ENCODE results near the gene RBBP4. TPM values are rescaled to one million over a fixed set of nuclear protein-coding genes. Genes with fewer than 3 reads are reported as not detected.

The RBBP4 gene
- total and polyA plus RNA-seq, 2 donors (not counting 1 experiment from before 2014, with no cell fraction given) = 69.9 to 204 TPM

DNA sequence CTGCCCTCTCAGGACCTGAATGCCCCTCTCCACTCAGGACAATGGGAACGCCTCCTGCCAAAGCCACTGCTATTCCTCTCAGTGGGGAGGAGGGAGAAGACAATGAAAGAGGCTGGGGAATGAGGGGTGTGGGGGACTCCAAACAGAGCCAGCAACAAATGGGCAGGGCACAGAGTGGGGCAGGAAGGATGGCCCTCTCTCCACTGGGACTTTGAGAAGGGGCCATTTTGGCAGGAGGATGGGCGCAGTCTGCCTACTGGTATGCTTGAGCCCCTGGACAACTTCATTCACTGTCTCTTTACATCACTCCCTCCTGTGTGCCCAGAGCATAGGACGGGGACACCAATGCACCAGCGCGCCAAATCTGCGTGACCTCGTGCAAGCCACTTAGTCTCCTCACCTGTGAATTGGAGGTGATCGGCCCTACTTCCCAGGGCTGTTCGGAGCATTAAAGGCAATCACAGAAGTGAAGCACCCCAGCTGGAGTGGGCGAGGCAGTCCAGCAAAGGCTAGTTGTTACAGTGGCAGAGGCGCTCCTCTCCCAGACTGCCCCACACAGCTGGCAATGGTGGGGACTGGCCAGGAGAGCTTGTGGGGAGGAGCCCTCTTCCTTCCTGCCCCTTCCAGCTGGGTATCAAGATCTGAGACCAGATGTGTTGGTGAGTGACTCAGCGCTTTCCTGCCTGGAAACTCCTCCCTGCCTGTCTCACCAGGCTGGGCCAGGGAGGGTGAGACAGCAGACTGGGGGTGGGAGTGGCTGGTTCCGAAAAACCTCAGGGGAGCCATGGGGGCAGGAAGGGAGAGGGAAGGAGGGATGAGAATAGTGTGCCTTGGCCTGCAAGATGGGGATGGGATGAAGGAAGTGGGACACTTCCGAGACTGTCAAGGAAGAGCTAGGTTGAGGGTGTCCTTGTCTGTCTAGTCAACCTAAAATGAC lies 73.9 kb downstream of the RBBP4 start:
- no peak for DNase-seq
- no peaks in the 10 kb centered on the region for H3K36me3 ChIP-seq (replicated peaks in 1 of 2; ENCODE audit: control extremely low read depth in 1 of 2, control insufficient read depth in 1 of 2, extremely low read depth in 1 of 2, insufficient read depth in 2 of 2, low read length in 1 of 2)
- Mint-ChIP-seq H3K27me3 (peaks cover 38% of the 10 kb centered on the region), H3K27ac (no peak overlapping the region), H3K4me3 (no peak overlapping the region), H3K4me1 (no peaks in the 10 kb centered on the region), H3K9me3 (ENCODE audit: insufficient read depth) (no peaks in the 10 kb centered on the region)
- ChIA-PET POLR2A (no interaction called here), CTCF (interaction anchor here (2.3 kb wide), 1 partner anchor 13 kb away, joined by 10 read pairs; no protein-coding TSS in a partner anchor)
- no peaks in the 10 kb centered on the region for H3K79me2 ChIP-seq (ENCODE audit: control insufficient read depth, insufficient read depth, low read length)
- H3K4me3 ChIP-seq (ENCODE audit: control extremely low read depth in 1 of 5, extremely low read depth in 1 of 5, insufficient read depth in 1 of 5, low read depth in 2 of 5, low read length in 4 of 5) = no peak overlapping the region
- intact Hi-C loops (cut with micrococcal nuclease) = no loop called here
- H3K9ac ChIP-seq (ENCODE audit: low read length) = no peak overlapping the region
- H3K27ac ChIP-seq (ENCODE audit: low read length in 2 of 2) = no peak overlapping the region
- no peak for TF ChIP-seq EZH2 (IDR thresholded peaks at IDR 0.05; ENCODE audit: borderline replicate concordance, insufficient read depth, low read depth, low read length, poor library complexity, severe bottlenecking)
- TF ChIP-seq, protein P1, sequence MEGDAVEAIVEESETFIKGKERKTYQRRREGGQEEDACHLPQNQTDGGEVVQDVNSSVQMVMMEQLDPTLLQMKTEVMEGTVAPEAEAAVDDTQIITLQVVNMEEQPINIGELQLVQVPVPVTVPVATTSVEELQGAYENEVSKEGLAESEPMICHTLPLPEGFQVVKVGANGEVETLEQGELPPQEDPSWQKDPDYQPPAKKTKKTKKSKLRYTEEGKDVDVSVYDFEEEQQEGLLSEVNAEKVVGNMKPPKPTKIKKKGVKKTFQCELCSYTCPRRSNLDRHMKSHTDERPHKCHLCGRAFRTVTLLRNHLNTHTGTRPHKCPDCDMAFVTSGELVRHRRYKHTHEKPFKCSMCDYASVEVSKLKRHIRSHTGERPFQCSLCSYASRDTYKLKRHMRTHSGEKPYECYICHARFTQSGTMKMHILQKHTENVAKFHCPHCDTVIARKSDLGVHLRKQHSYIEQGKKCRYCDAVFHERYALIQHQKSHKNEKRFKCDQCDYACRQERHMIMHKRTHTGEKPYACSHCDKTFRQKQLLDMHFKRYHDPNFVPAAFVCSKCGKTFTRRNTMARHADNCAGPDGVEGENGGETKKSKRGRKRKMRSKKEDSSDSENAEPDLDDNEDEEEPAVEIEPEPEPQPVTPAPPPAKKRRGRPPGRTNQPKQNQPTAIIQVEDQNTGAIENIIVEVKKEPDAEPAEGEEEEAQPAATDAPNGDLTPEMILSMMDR (IDR thresholded peaks at IDR 0.05) = no peak
- no peak overlapping the region for H3K4me2 ChIP-seq (replicated peaks; ENCODE audit: low read depth, low read length, poor library complexity, severe bottlenecking)
- H3K4me1 ChIP-seq (ENCODE audit: control insufficient read depth in 2 of 2, insufficient read depth in 2 of 2, low read length in 2 of 2) = no peaks in the 10 kb centered on the region
- ATAC-seq (ENCODE audit: low read depth) = no peak
- no peak overlapping the region for H2AFZ ChIP-seq (ENCODE audit: insufficient read depth, low read depth, low read length, poor library complexity, severe bottlenecking)
- H3K9me3 ChIP-seq (ENCODE audit: control extremely low read depth in 1 of 3, control insufficient read depth in 2 of 3, insufficient read depth in 1 of 3, low read length in 2 of 3) = no peaks in the 10 kb centered on the region
- no peaks in the 10 kb centered on the region for H4K20me1 ChIP-seq (ENCODE audit: control insufficient read depth, insufficient read depth, low read length, poor library complexity, severe bottlenecking)
- peaks cover 0 to 18% (median 7%) of the 10 kb centered on the region in 4 experiments for H3K27me3 ChIP-seq (replicated peaks in 1 of 4; ENCODE audit: control extremely low read depth in 1 of 4, control insufficient read depth in 3 of 4, insufficient read depth in 4 of 4, low read length in 3 of 4)
- WGBS (ENCODE audit: insufficient coverage) = 31% methylated on average over 8 of the region's 14 CpGs

DNA sequence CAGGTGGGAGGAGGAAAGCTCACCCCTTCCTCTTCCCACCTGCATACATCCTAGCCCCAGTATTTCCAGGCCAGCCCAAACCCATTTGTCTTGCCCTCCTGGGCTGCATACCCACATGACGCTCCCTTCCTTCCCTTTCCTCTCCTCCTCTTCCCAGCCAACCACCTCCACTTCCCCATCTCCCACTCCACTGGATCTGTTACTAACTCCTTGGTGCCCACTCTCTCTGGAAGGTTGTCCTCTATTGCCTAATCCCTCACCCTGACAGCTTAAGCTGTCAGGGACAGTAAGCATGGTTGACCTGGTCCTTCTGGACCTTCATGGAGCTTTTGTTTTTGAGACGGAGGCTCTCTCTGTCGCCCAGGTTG lies 74.6 kb downstream of the RBBP4 start:
- ChIA-PET CTCF (interaction anchor here (2.3 kb wide), 1 partner anchor 13 kb away, joined by 10 read pairs; no protein-coding TSS in a partner anchor), POLR2A (no interaction called here)
- Histone ChIP-seq H3K4me3 (ENCODE audit: control extremely low read depth in 1 of 5, extremely low read depth in 1 of 5, insufficient read depth in 1 of 5, low read depth in 2 of 5, low read length in 4 of 5) (no peak overlapping the region), H3K79me2 (ENCODE audit: control insufficient read depth, insufficient read depth, low read length) (no peaks in the 10 kb centered on the region), H3K27ac (ENCODE audit: low read length in 2 of 2) (no peak overlapping the region), H3K27me3 (replicated peaks in 1 of 4; ENCODE audit: control extremely low read depth in 1 of 4, control insufficient read depth in 3 of 4, insufficient read depth in 4 of 4, low read length in 3 of 4) (peaks cover 0 to 14% (median 7%) of the 10 kb centered on the region in 4 experiments), H3K4me2 (replicated peaks; ENCODE audit: low read depth, low read length, poor library complexity, severe bottlenecking) (no peak overlapping the region), H2AFZ (ENCODE audit: insufficient read depth, low read depth, low read length, poor library complexity, severe bottlenecking) (no peak overlapping the region), H3K36me3 (replicated peaks in 1 of 2; ENCODE audit: control extremely low read depth in 1 of 2, control insufficient read depth in 1 of 2, extremely low read depth in 1 of 2, insufficient read depth in 2 of 2, low read length in 1 of 2) (no peaks in the 10 kb centered on the region), H3K4me1 (ENCODE audit: control insufficient read depth in 2 of 2, insufficient read depth in 2 of 2, low read length in 2 of 2) (no peaks in the 10 kb centered on the region), H3K9me3 (ENCODE audit: control extremely low read depth in 1 of 3, control insufficient read depth in 2 of 3, insufficient read depth in 1 of 3, low read length in 2 of 3) (no peaks in the 10 kb centered on the region), H4K20me1 (ENCODE audit: control insufficient read depth, insufficient read depth, low read length, poor library complexity, severe bottlenecking) (no peaks in the 10 kb centered on the region), H3K9ac (ENCODE audit: low read length) (no peak overlapping the region)
- DNase-seq = no peak
- no peak for TF ChIP-seq EZH2 (IDR thresholded peaks at IDR 0.05; ENCODE audit: borderline replicate concordance, insufficient read depth, low read depth, low read length, poor library complexity, severe bottlenecking)
- TF ChIP-seq, protein P1 (IDR thresholded peaks at IDR 0.05) = no peak
- Mint-ChIP-seq H3K4me3 (no peak overlapping the region), H3K27ac (no peak overlapping the region), H3K27me3 (peaks cover 33% of the 10 kb centered on the region), H3K4me1 (no peaks in the 10 kb centered on the region), H3K9me3 (ENCODE audit: insufficient read depth) (no peaks in the 10 kb centered on the region)
- 69% methylated on average over 3 of the region's 3 CpGs for WGBS (ENCODE audit: insufficient coverage)
- ATAC-seq (ENCODE audit: low read depth) = no peak
- intact Hi-C loops (cut with micrococcal nuclease) = no loop called here

All from B cell (primary cell).